Esophagus squamous epithelium (tissue), 5 donors: Measurements from ENCODE around the gene TMEM255B. TPM values are rescaled to one million over a fixed set of nuclear protein-coding genes. Genes with fewer than 3 reads are reported as not detected.
"Not testable (repeated sequence)": the region's sequence is repeated elsewhere in the genome, so short reads cannot be mapped to it uniquely, and the experiment has no call there.

Source experiments
- DNase-seq: peaks from one replicate; lab custom pipeline; 2025; lab: John Stamatoyannopoulos, UW
- H3K27ac ChIP-seq, 4 donors: fragments of 200-600 bp; sonication (generic); one replicate each; pipeline ENCODE4 v1.5.1; 2016 to 2019; ENCODE audit warnings: mild to moderate bottlenecking in 1 of 4
- H3K27me3 ChIP-seq, 4 donors: fragments of 200-600 bp; sonication (generic); 1 replicate in 3 of 4; 2 replicates in 1 of 4; pipeline versions ENCODE4 v1.5.1 to v1.6.0; 2017 to 2021; ENCODE audit warnings: antibody characterized with exemption in 1 of 4
- H3K36me3 ChIP-seq, 3 donors: fragments of 200-600 bp; sonication (generic); one replicate each; pipeline ENCODE4 v1.5.1; 2016 to 2019
- H3K4me1 ChIP-seq, 3 donors: fragments of 200-600 bp; sonication (generic); one replicate each; pipeline ENCODE4 v1.5.1; 2017 to 2019
- H3K4me3 ChIP-seq, 4 donors: fragments of 200-600 bp; sonication (generic); 1 replicate in 3 of 4; 2 replicates in 1 of 4; pipeline ENCODE4 v1.5.1; 2016 to 2019; ENCODE audit warnings: mild to moderate bottlenecking in 2 of 4, moderate library complexity in 1 of 4
- H3K9me3 ChIP-seq, 3 donors: fragments of 200-600 bp; sonication (generic); one replicate each; pipeline ENCODE4 v1.5.1; 2016 to 2019
- POLR2A ChIP-seq, 4 donors: fragments of 450-650 bp; IDR thresholded peaks; one replicate each; pipeline ENCODE4 v1.6.1; 2017; ENCODE audit warnings: antibody characterized with exemption in 4 of 4, mild to moderate bottlenecking in 4 of 4, moderate library complexity in 3 of 4
- WGBS, 2 donors: methylation state at CpG; one replicate each; pipeline ENCODE4 v1.1.5; 2018; 5-methylcytosine and 5-hydroxymethylcytosine counted together
- intact Hi-C: fragments of 100-400 bp; cut with DNase I; formaldehyde crosslinking; loops from one replicate; pipeline ENCODE4 v1.15.0; 2022
- total RNA-seq, 4 donors: library from RNA; depleted of rRNA; stranded (reverse); fragments of >200 nt; gene quantifications; one replicate each; pipeline ENCODE4 v1.1.0, GENCODE V29; 2016
- TF ChIP-seq, protein P1 (sequence below), 6 experiments: fragments of 450-650 bp in 4 of 6; fragments of 200-600 bp in 2 of 6; sonication (generic) in 2 of 6; IDR thresholded peaks; one replicate each; pipeline ENCODE4 v1.5.1; 2016 to 2019; ENCODE audit warnings: antibody characterized with exemption in 6 of 6, mild to moderate bottlenecking in 4 of 6, moderate library complexity in 4 of 6
- donor health status: DM: yes; HTN: yes; CAD: no.

The TMEM255B gene
- total RNA-seq, 4 donors from 2014 or later: 0.30 to 9.2 (median 3.2) TPM; not detected in 1

DNA sequence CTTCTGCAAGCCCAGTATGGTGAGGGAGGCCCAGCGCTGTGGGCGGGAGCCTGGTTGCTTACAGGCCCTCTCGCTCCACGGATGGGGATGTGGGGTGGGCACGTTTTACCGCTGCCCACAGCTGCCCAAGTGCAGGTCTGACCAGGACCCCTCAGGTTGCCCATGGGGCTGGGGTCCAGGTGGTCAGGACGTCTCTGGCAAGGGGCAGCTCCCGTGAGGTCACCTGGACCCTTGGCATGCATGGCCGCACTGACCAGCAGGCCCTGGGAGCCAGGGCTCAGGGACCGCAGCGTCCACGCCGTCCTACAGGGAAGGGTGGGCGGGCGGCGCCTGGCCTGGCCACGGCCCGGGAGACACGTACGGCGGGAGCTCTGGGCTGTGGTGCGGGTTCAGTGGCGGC is 72.0 kb downstream of the TMEM255B start:
- Histone ChIP-seq H3K9me3 (no peaks in the 10 kb centered on the region), H3K4me3 (no peak overlapping the region), H3K27ac (no peak overlapping the region), H3K27me3 (no peaks in the 10 kb centered on the region), H3K36me3 (peaks cover 6 to 85% (median 12%) of the 10 kb centered on the region in 3 donors), H3K4me1 (no peaks in the 10 kb centered on the region)
- intact Hi-C loops: no loop called here
- no peak for DNase-seq
- 100% methylated on average over 1 of the region's 23 CpGs; no CpG with 5 or more reads in 1 of the 2 donors for WGBS, 2 donors
- no peak for TF ChIP-seq POLR2A (IDR thresholded peaks at IDR 0.05)
- TF ChIP-seq, protein P1, sequence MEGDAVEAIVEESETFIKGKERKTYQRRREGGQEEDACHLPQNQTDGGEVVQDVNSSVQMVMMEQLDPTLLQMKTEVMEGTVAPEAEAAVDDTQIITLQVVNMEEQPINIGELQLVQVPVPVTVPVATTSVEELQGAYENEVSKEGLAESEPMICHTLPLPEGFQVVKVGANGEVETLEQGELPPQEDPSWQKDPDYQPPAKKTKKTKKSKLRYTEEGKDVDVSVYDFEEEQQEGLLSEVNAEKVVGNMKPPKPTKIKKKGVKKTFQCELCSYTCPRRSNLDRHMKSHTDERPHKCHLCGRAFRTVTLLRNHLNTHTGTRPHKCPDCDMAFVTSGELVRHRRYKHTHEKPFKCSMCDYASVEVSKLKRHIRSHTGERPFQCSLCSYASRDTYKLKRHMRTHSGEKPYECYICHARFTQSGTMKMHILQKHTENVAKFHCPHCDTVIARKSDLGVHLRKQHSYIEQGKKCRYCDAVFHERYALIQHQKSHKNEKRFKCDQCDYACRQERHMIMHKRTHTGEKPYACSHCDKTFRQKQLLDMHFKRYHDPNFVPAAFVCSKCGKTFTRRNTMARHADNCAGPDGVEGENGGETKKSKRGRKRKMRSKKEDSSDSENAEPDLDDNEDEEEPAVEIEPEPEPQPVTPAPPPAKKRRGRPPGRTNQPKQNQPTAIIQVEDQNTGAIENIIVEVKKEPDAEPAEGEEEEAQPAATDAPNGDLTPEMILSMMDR (IDR thresholded peaks at IDR 0.05): no peak

DNA sequence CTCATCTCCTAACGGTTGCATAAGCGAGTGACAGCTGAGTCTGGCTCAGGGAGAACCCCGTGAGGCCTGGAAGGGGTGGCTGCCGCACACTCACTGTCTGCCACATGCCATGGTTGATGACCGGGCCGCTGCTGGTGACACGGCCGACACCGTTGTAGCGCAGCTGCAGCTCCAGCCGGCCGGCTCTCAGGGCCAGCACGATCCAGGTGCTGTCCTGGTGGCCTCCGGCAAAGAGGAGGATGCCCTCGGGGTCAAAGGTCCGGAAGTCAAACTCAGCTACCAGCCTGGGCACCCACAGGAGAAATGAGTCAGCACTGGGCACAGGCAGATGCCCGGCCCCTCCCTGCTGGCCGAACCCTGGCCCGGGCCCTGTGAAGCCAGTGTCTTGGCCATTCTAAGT is 73.2 kb downstream of the TMEM255B start:
- 72% methylated on average over 3 of the region's 19 CpGs; no CpG with 5 or more reads in 1 of the 2 donors for WGBS, 2 donors
- H3K4me3 ChIP-seq: no peak overlapping the region
- TF ChIP-seq, protein P1 (IDR thresholded peaks at IDR 0.05): no peak
- no peak for TF ChIP-seq POLR2A (IDR thresholded peaks at IDR 0.05)
- peak overlapping the region in 1 of 4 donors; percentile 38 for H3K27ac ChIP-seq
- intact Hi-C loops: no loop called here
- no peak for DNase-seq
- H3K4me1 ChIP-seq: peaks cover 5 to 6% (median 5%) of the 10 kb centered on the region in 3 donors
- H3K9me3 ChIP-seq: no peaks in the 10 kb centered on the region
- H3K27me3 ChIP-seq: no peaks in the 10 kb centered on the region
- peaks cover 5 to 73% (median 6%) of the 10 kb centered on the region in 3 donors for H3K36me3 ChIP-seq

DNA sequence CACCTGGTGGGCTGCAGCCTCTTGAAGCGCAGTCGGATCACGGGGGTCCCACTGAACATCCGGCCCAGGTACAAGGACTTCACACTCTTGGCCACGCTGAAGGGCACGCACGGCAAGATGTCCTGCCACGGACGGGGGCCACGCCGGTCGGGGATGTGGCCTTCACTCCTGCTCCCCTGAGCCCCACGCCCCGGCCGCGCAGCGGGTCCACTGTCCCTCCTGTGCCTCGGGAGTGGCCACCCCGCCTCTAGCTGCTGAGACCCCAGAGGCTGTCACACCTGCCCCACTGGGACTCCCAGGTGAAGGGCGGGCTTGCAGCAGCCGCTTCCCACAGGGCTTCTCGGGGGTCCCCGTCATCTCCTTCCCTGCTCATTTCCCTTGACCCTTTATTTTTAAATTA is 73.6 kb downstream of the TMEM255B start:
- Histone ChIP-seq H3K4me1 (peaks cover 9 to 11% (median 10%) of the 10 kb centered on the region in 3 donors), H3K27me3 (no peaks in the 10 kb centered on the region), H3K4me3 (no peak overlapping the region), H3K27ac (no peak overlapping the region), H3K9me3 (no peaks in the 10 kb centered on the region), H3K36me3 (peaks cover 5 to 69% (median 6%) of the 10 kb centered on the region in 3 donors)
- no peak for DNase-seq
- intact Hi-C loops: no loop called here
- TF ChIP-seq POLR2A (IDR thresholded peaks at IDR 0.05): no peak
- TF ChIP-seq, protein P1 (IDR thresholded peaks at IDR 0.05): no peak
- WGBS, 2 donors: 90 to 100% methylated on average over 4 to 11 of the region's 23 CpGs

DNA sequence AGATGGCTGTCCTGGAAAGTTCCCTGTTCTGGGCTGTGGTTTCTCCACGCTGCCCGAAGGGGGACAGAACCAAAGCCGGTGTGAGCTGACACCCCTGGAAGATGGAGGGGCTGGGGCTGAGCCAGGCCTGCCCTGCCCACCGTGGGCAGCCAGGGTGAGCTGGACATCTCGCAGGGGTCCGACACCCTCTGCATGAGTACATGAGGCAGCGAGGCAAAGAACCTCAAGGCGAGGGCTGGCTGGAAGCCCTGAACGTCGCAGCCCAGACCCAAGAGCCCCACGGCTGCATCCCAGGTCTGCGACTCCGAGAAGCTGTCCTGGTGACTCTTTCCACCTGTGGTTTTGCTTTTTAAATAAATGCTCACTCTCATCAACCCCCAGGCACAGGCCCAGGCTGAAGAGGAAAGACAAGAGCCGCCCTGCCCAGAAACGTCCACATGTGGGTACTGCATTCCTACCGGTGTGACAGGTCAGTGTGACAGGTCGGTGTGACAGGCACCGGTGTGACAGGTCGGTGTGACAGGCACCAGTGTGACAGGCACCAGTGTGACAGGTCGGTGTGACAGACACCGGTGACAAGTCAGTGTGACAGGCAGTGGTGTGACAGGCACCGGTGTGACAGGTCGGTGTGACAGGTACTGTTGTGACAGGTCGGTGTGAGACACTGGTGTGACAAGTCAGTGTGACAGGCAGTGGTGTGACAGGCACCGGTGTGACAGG is 74.2 kb downstream of the TMEM255B start:
- H3K36me3 ChIP-seq: peaks cover 5 to 62% (median 6%) of the 10 kb centered on the region in 3 donors
- no peaks in the 10 kb centered on the region for H3K27me3 ChIP-seq
- no peak for TF ChIP-seq POLR2A (IDR thresholded peaks at IDR 0.05)
- TF ChIP-seq, protein P1 (IDR thresholded peaks at IDR 0.05): no peak

DNA sequence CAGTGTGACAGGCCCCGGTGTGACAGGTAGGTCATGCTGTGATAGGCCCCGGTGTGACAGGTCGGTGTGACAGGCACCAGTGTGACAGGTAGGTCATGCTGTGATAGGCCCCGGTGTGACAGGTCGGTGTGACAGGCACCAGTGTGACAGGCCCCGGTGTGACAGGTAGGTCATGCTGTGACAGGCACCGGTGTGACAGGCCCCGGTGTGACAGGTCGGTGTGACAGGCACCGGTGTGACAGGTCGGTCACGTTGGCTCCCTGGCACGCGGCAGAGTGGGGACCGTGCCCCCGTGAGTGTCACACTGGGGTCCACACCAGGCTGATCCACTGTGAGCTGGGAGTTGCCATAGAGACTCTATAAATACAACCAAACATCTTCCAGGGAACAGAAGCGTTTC is 75.0 kb downstream of the TMEM255B start:
- H3K9me3 ChIP-seq, DNase-seq, intact Hi-C loops, H3K27me3 ChIP-seq, H3K4me3 ChIP-seq: not testable (repeated sequence)
- 79 to 90% methylated on average over 3 to 4 of the region's 17 CpGs for WGBS, 2 donors
- H3K4me1 ChIP-seq: peaks cover 22 to 24% (median 23%) of the 10 kb centered on the region in 3 donors
- H3K27ac ChIP-seq: peak overlapping the region in 2 of 4 donors; percentile 25 to 29
- H3K36me3 ChIP-seq: peaks cover 5 to 56% (median 6%) of the 10 kb centered on the region in 3 donors

More for the DNA sequence above, 74.2 kb downstream of the TMEM255B start:
- intact Hi-C loops: no loop called here
- Histone ChIP-seq H3K4me1 (peaks cover 15 to 17% (median 16%) of the 10 kb centered on the region in 3 donors), H3K9me3 (no peaks in the 10 kb centered on the region), H3K27ac (peak overlapping the region in 2 of 4 donors; percentile 25 to 29), H3K4me3 (no peak overlapping the region)
- DNase-seq: no peak
- WGBS, 2 donors: 88% methylated on average over 11 to 15 of the region's 25 CpGs
